Measurements from ENCODE around the gene PRR30. TPM values are rescaled to one million over a fixed set of nuclear protein-coding genes. Genes with fewer than 3 reads are reported as not detected.

PRR30 gene
- total RNA-seq, 3 donors from 2014 or later = not detected

DNA sequence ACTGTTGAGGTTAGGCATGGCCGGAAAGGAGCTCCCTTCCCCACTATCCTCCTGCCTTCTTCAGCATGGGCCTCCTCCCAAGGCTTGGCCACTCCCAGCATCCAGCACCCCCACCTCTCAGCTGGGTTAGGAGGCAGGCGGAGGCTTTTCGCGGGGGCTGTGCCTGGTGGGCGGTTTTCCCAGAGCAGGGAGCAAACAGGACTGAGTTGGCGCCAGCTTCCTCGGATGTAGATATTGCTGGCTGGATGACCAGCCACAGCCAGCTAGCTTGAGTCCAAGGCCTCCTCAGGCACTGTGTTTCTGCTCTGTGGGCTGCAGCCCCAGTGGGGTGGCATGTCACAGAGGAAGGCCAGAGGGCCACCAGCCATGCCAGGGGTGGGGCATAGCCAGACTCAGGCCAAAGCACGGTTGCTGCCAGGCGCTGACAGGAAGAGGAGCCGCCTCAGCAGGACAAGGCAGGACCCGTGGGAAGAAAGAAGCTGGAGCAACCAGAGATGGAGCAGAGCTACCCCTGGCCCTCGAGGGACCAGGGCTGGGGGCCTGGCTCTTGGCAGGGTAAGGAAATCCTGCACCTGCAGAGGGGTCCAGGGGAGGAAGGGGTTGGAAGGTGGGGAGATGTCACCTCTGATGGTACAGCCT is 9.7 kb upstream of the PRR30 start, which contains the start of gene TCF23:
TCF23 (plus strand) TSS at position 204 of the 639 bp plus-strand sequence; CDS start at position 334, 130 bp downstream.
- Histone ChIP-seq H3K27me3 (no peaks in the 10 kb centered on the region), H3K4me1 (no peaks in the 10 kb centered on the region), H3K9me3 (no peaks in the 10 kb centered on the region), H3K36me3 (no peaks in the 10 kb centered on the region), H3K27ac (no peak within 1 kb of the TSS), H3K4me3 (no peak within 1 kb of the TSS)
- no peak for DNase-seq (ENCODE audit: low spot score in 2 of 2)
- intact Hi-C loops (cut with DNase I; ENCODE audit: low total_unique reads) = no loop called here
- TF ChIP-seq, protein P1, sequence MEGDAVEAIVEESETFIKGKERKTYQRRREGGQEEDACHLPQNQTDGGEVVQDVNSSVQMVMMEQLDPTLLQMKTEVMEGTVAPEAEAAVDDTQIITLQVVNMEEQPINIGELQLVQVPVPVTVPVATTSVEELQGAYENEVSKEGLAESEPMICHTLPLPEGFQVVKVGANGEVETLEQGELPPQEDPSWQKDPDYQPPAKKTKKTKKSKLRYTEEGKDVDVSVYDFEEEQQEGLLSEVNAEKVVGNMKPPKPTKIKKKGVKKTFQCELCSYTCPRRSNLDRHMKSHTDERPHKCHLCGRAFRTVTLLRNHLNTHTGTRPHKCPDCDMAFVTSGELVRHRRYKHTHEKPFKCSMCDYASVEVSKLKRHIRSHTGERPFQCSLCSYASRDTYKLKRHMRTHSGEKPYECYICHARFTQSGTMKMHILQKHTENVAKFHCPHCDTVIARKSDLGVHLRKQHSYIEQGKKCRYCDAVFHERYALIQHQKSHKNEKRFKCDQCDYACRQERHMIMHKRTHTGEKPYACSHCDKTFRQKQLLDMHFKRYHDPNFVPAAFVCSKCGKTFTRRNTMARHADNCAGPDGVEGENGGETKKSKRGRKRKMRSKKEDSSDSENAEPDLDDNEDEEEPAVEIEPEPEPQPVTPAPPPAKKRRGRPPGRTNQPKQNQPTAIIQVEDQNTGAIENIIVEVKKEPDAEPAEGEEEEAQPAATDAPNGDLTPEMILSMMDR (IDR thresholded peaks at IDR 0.05) = no peak
- TF ChIP-seq POLR2AphosphoS5 (IDR thresholded peaks at IDR 0.05) (no peak), POLR2A (IDR thresholded peaks at IDR 0.05) (no peak)

DNA sequence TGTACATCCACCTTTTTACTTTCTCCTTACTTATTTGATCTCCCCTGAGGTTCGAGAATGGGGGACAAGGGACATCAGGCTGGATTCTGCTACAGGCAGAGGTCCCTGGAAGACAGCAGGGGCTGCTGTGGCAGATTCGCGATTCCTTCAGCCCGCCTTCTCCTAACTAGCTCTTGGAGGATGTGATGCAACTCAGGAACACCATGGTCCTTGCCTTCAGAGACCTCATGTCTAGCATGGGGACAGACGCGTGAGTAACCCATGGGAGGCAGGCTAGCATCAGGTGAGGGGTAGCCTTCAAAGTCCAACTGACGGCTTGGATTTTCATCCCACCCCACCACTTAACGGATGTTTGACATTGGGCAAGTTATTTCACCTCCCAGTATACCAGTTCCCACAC is 8.7 kb upstream of the PRR30 start:
- TF ChIP-seq POLR2A (IDR thresholded peaks at IDR 0.05) = no peak
- H3K27me3 ChIP-seq = no peaks in the 10 kb centered on the region
- no peak for DNase-seq (ENCODE audit: low spot score in 2 of 2)
- intact Hi-C loops (cut with DNase I; ENCODE audit: low total_unique reads) = no loop called here
- H3K4me3 ChIP-seq = no peak overlapping the region
- H3K36me3 ChIP-seq = no peaks in the 10 kb centered on the region
- no peaks in the 10 kb centered on the region for H3K4me1 ChIP-seq
- no peak overlapping the region for H3K27ac ChIP-seq
- no peaks in the 10 kb centered on the region for H3K9me3 ChIP-seq

DNA sequence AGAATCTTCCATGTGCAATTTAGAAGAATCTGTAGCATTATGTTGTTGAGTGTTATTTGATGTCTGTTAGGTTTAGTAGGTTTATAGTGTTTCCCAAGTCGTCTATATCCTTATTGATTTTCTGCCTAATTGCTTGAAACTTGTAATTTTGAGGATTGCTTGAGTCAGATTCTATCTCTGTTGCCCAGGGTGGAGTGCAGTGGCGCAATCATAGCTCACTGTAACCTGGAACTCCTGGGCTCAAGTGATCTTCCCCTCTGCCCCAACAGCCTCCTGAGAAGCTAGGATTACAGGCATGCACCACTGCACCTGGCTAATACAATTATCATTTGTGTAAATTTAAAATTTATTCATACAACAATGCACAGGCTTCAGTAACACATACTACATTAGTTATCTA is 6.5 kb upstream of the PRR30 start:
- intact Hi-C loops (cut with DNase I; ENCODE audit: low total_unique reads) = no loop called here
- TF ChIP-seq, protein P1 (IDR thresholded peaks at IDR 0.05) = no peak
- TF ChIP-seq POLR2AphosphoS5 (IDR thresholded peaks at IDR 0.05) = no peak
- no peak for TF ChIP-seq POLR2A (IDR thresholded peaks at IDR 0.05)

DNA sequence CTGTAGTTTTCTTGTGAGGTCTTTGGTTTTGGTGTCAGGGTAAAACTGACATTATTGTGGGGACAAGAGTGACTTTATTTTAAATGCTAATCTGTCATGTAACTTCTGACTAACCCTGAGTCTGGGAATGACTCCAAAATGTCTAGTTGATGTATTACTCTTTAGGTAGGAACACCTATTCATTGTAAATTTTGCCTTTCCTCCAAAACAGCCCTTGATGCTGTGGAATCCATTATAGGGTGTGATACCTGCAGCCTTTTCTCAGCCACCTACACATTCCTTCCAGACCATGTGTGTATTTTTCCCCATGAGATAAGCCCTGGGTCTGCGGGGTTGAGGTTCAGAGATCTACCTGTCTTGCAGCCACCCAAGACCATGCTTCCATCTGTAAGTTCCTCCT is 4.1 kb upstream of the PRR30 start:
- no peaks in the 10 kb centered on the region for H3K4me1 ChIP-seq
- no peaks in the 10 kb centered on the region for H3K27me3 ChIP-seq
- no peak for DNase-seq (ENCODE audit: low spot score in 2 of 2)
- no peak overlapping the region for H3K4me3 ChIP-seq
- no peaks in the 10 kb centered on the region for H3K9me3 ChIP-seq
- intact Hi-C loops (cut with DNase I; ENCODE audit: low total_unique reads) = no loop called here
- H3K36me3 ChIP-seq = no peaks in the 10 kb centered on the region
- no peak overlapping the region for H3K27ac ChIP-seq
- TF ChIP-seq, protein P1 (IDR thresholded peaks at IDR 0.05) = no peak
- no peak for TF ChIP-seq POLR2A (IDR thresholded peaks at IDR 0.05)
- no peak for TF ChIP-seq POLR2AphosphoS5 (IDR thresholded peaks at IDR 0.05)

More for the DNA sequence above, 6.5 kb upstream of the PRR30 start:
- Histone ChIP-seq H3K4me3 (no peak overlapping the region), H3K36me3 (no peaks in the 10 kb centered on the region), H3K9me3 (no peaks in the 10 kb centered on the region), H3K4me1 (no peaks in the 10 kb centered on the region), H3K27ac (no peak overlapping the region), H3K27me3 (no peaks in the 10 kb centered on the region)
- no peak for DNase-seq (ENCODE audit: low spot score in 2 of 2)

DNA sequence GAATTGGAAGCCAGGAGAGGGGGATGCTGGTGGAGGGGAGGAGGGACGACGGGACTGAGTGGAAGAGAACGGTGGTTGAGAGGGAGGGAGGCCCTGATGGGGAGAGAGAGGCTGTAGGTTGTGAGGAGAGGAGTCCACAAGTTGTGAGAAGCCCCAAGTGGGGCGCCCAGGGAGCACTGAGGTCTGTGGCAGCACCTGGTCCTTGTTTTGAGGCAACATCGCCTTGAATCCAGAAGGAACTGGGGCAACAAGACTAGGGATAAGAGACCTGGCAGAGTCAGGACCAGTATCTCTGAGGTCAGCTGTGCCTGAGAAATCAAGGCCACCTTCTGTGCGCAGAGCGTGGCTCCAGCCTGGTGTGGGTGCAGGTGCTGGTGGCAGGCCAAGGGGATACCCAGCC is 1.1 kb downstream of the PRR30 start:
- Histone ChIP-seq H3K27me3 (no peaks in the 10 kb centered on the region), H3K36me3 (no peaks in the 10 kb centered on the region), H3K27ac (no peak overlapping the region), H3K4me3 (no peak overlapping the region), H3K4me1 (peaks cover 3 to 6% of the 10 kb centered on the region in 2 donors), H3K9me3 (no peaks in the 10 kb centered on the region)
- intact Hi-C loops (cut with DNase I; ENCODE audit: low total_unique reads) = no loop called here
- no peak for TF ChIP-seq POLR2AphosphoS5 (IDR thresholded peaks at IDR 0.05)
- TF ChIP-seq, protein P1 (IDR thresholded peaks at IDR 0.05) = no peak
- no peak for TF ChIP-seq POLR2A (IDR thresholded peaks at IDR 0.05)
- DNase-seq (ENCODE audit: low spot score in 2 of 2) = no peak
